ENCODE data around the gene CCDC149. TPM values are rescaled to one million over a fixed set of nuclear protein-coding genes. Genes with fewer than 3 reads are reported as not detected.

CCDC149 gene
- total RNA-seq, 4 donors from 2014 or later, result 21.9 to 38.7 (median 34.0) TPM

- no peak overlapping the region for H3K4me3 ChIP-seq
- H3K27me3 ChIP-seq, result no peaks in the 10 kb centered on the region
- H3K36me3 ChIP-seq, result no peaks in the 10 kb centered on the region
- TF ChIP-seq CTCF (IDR thresholded peaks at IDR 0.05), result no peak
- TF ChIP-seq POLR2A (IDR thresholded peaks at IDR 0.05), result no peak
- TF ChIP-seq POLR2AphosphoS5 (IDR thresholded peaks at IDR 0.05), result no peak
- TF ChIP-seq EP300 (IDR thresholded peaks at IDR 0.05), result no peak
- 67 to 83% methylated on average over 1 to 2 of the region's 2 CpGs for whole genome bisulfite sequencing, 2 donors (ENCODE audit: low coverage in 1 of 2)
- peaks cover 0 to 13% (median 0%) of the 10 kb centered on the region in 3 donors for H3K4me1 ChIP-seq
- H3K9me3 ChIP-seq, result no peaks in the 10 kb centered on the region
- no peak overlapping the region for H3K27ac ChIP-seq
- no peak for ATAC-seq
Measured at GRCh38 chr4:24769571-24769970, 143.3 kb downstream of the CCDC149 start.

GRCh38 chr4:24768604-24769003 lies 144.2 kb downstream of the CCDC149 start:
- peaks cover 0 to 21% (median 2%) of the 10 kb centered on the region in 3 donors for H3K4me1 ChIP-seq
- no peaks in the 10 kb centered on the region for H3K36me3 ChIP-seq
- no peak for ATAC-seq
- H3K4me3 ChIP-seq, result no peak overlapping the region
- no peaks in the 10 kb centered on the region for H3K27me3 ChIP-seq
- H3K9me3 ChIP-seq, result no peaks in the 10 kb centered on the region
- TF ChIP-seq POLR2AphosphoS5 (IDR thresholded peaks at IDR 0.05) (no peak), CTCF (IDR thresholded peaks at IDR 0.05) (no peak), EP300 (IDR thresholded peaks at IDR 0.05) (no peak), POLR2A (IDR thresholded peaks at IDR 0.05) (no peak)
- H3K27ac ChIP-seq, result no peak overlapping the region

GRCh38 chr4:24768006-24768405 lies 144.8 kb downstream of the CCDC149 start:
- H3K4me1 ChIP-seq, result peaks cover 0 to 27% (median 4%) of the 10 kb centered on the region in 3 donors

GRCh38 chr4:24765376-24765988 lies 147.4 kb downstream of the CCDC149 start:
- Histone ChIP-seq H3K27ac (peak overlapping the region in 2 of 4 donors; percentile 55 to 56), H3K9me3 (no peaks in the 10 kb centered on the region)
- TF ChIP-seq POLR2AphosphoS5 (IDR thresholded peaks at IDR 0.05), result no peak
- no peak for TF ChIP-seq POLR2A (IDR thresholded peaks at IDR 0.05)
- no peak for TF ChIP-seq CTCF (IDR thresholded peaks at IDR 0.05)
- TF ChIP-seq EP300 (IDR thresholded peaks at IDR 0.05), result no peak

More at GRCh38 chr4:24768006-24768405, 144.8 kb downstream of the CCDC149 start:
- TF ChIP-seq POLR2A (IDR thresholded peaks at IDR 0.05), result no peak
- TF ChIP-seq CTCF (IDR thresholded peaks at IDR 0.05), result no peak
- TF ChIP-seq EP300 (IDR thresholded peaks at IDR 0.05), result no peak
- TF ChIP-seq POLR2AphosphoS5 (IDR thresholded peaks at IDR 0.05), result no peak
- H3K36me3 ChIP-seq, result no peaks in the 10 kb centered on the region
- H3K4me3 ChIP-seq, result no peak overlapping the region
- ATAC-seq, result no peak
- no peaks in the 10 kb centered on the region for H3K9me3 ChIP-seq
- 81 to 86% methylated on average over 5 of the region's 5 CpGs for WGBS, 2 donors (ENCODE audit: low coverage in 1 of 2)
- no peak overlapping the region for H3K27ac ChIP-seq
- H3K27me3 ChIP-seq, result no peaks in the 10 kb centered on the region

GRCh38 chr4:24764345-24764744 lies 148.5 kb downstream of the CCDC149 start:
- peak overlapping the region in 3 of 4 donors; percentile 12 to 56 (median 55) for H3K27ac ChIP-seq
- 59 to 78% methylated on average over 3 of the region's 3 CpGs for WGBS, 2 donors (ENCODE audit: low coverage in 1 of 2)
- no peaks in the 10 kb centered on the region for H3K27me3 ChIP-seq
- no peak overlapping the region for H3K4me3 ChIP-seq
- peaks cover 0 to 21% (median 4%) of the 10 kb centered on the region in 3 donors for H3K4me1 ChIP-seq
- no peaks in the 10 kb centered on the region for H3K36me3 ChIP-seq
- TF ChIP-seq POLR2A (IDR thresholded peaks at IDR 0.05) (no peak), CTCF (IDR thresholded peaks at IDR 0.05) (no peak), POLR2AphosphoS5 (IDR thresholded peaks at IDR 0.05) (no peak), EP300 (IDR thresholded peaks at IDR 0.05) (no peak)
- no peak for ATAC-seq
- no peaks in the 10 kb centered on the region for H3K9me3 ChIP-seq

More at GRCh38 chr4:24765376-24765988, 147.4 kb downstream of the CCDC149 start:
- Histone ChIP-seq H3K27me3 (no peaks in the 10 kb centered on the region), H3K4me1 (peaks cover 0 to 24% (median 4%) of the 10 kb centered on the region in 3 donors), H3K4me3 (no peak overlapping the region), H3K36me3 (no peaks in the 10 kb centered on the region)
- WGBS, 2 donors (ENCODE audit: low coverage in 1 of 2), result 53 to 54% methylated on average over 3 to 4 of the region's 4 CpGs
- peak; percentile 40 for ATAC-seq

All from gastroesophageal sphincter (tissue), 4 donors.